ENCODE data around the gene RGS10.
A peak's percentile ranks its signal among the peaks of the same experiment; 100 is the strongest.

The RGS10 gene

GRCh38 chr10:119518176-119518575 lies 24.3 kb downstream of the RGS10 start:
- no peak for DNase-seq (ENCODE audit: low read depth)
- no peak overlapping the region for H3K4me3 ChIP-seq (ENCODE audit: control insufficient read depth, low read depth, low read length)
- TF ChIP-seq, protein P1, sequence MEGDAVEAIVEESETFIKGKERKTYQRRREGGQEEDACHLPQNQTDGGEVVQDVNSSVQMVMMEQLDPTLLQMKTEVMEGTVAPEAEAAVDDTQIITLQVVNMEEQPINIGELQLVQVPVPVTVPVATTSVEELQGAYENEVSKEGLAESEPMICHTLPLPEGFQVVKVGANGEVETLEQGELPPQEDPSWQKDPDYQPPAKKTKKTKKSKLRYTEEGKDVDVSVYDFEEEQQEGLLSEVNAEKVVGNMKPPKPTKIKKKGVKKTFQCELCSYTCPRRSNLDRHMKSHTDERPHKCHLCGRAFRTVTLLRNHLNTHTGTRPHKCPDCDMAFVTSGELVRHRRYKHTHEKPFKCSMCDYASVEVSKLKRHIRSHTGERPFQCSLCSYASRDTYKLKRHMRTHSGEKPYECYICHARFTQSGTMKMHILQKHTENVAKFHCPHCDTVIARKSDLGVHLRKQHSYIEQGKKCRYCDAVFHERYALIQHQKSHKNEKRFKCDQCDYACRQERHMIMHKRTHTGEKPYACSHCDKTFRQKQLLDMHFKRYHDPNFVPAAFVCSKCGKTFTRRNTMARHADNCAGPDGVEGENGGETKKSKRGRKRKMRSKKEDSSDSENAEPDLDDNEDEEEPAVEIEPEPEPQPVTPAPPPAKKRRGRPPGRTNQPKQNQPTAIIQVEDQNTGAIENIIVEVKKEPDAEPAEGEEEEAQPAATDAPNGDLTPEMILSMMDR (conservative IDR thresholded peaks at IDR 0.05; ENCODE audit: control insufficient read depth, insufficient read depth, low read depth, low read length): no peak

GRCh38 chr10:119517235-119518141 lies 25.0 kb downstream of the RGS10 start:
- TF ChIP-seq, protein P1 (conservative IDR thresholded peaks at IDR 0.05; ENCODE audit: control insufficient read depth, insufficient read depth, low read depth, low read length): no peak
- H3K4me3 ChIP-seq (ENCODE audit: control insufficient read depth, low read depth, low read length): no peak overlapping the region
- DNase-seq (ENCODE audit: low read depth): peak; percentile 23

DNA sequence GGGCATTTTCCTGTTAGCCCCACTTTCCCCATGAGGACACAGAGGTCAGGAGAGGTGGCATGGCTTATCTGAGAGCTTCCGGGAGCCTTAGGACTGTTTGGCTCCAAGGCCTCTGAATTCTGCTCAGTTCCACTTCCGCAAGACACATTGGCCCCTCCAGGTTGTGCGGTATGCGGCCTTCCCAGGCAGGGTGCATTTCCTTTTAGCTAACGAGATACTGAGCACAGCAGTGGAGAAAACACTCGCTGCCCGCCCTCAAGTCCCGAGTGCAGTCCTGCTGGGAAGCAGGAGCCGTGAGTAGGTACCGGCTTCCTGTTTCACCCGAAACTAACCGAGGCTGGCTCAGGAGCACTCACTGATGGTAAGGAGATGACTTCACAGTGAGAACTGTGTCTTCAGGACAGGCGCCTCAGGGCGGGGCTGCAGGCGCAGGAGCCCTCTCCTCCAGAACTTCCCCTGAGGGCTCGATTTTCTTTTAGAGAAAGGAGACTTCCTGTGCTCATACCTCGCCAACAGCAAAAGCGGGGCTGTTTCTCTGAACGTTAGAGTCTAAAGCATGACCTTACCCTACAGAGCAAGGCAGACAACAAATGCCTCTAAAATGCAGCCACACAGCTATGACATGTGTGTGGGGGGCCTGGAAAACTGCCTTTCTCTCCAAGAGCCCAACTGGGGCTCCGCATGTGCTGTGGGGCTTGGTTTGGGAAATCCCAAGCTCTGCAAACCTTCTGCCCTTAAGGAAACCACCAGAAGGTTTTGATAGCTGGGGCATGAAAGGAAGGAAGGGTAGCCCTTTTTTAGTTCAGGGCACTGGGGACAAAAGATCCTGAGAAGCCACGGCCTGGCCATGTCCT lies 25.9 kb downstream of the RGS10 start:
- no peak for DNase-seq (ENCODE audit: low read depth)
- no peak overlapping the region for H3K4me3 ChIP-seq (ENCODE audit: control insufficient read depth, low read depth, low read length)
- TF ChIP-seq, protein P1 (conservative IDR thresholded peaks at IDR 0.05; ENCODE audit: control insufficient read depth, insufficient read depth, low read depth, low read length): no peak

GRCh38 chr10:119515511-119516045 lies 26.9 kb downstream of the RGS10 start:
- TF ChIP-seq, protein P1 (conservative IDR thresholded peaks at IDR 0.05; ENCODE audit: control insufficient read depth, insufficient read depth, low read depth, low read length): no peak
- H3K4me3 ChIP-seq (ENCODE audit: control insufficient read depth, low read depth, low read length): no peak overlapping the region
- no peak for DNase-seq (ENCODE audit: low read depth)

GRCh38 chr10:119514819-119515218 lies 27.7 kb downstream of the RGS10 start:
- TF ChIP-seq, protein P1 (conservative IDR thresholded peaks at IDR 0.05; ENCODE audit: control insufficient read depth, insufficient read depth, low read depth, low read length): no peak
- no peak overlapping the region for H3K4me3 ChIP-seq (ENCODE audit: control insufficient read depth, low read depth, low read length)

DNA sequence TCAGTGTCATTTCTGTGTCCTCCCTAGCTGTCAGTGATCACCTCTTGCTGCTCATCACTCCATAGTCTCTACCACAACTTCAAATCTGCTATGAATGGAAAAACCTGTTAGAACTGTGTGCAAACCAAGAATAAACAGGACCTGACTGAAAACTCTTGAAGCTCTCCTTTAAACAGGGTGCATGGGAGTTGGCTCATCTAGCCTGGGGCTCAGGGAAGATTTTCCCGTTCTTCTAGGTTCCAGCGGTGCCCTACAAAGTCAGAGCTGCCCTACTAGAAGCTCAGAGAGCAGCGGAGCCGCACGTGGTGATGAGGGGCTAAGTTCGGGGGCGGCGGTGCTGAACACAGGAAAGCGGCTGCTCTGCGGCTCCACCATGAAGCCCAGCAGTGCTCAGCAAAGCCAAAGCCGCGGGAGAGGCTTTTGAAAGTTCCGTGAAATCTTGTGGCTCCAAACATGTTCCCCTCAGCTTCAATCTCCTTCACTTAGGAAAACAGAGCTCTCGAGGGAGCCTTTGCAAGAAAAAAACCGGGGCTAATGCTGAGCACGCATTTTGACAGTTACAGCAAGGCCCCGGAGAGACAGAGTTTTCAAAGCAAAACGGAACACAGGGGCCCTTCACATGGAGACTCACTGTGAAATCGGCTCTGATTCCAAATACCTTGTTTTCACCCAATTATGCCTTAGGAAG lies 30.5 kb downstream of the RGS10 start:
- DNase-seq (ENCODE audit: low read depth): no peak
- TF ChIP-seq, protein P1 (conservative IDR thresholded peaks at IDR 0.05; ENCODE audit: control insufficient read depth, insufficient read depth, low read depth, low read length): no peak
- no peak overlapping the region for H3K4me3 ChIP-seq (ENCODE audit: control insufficient read depth, low read depth, low read length)

More at GRCh38 chr10:119514819-119515218, 27.7 kb downstream of the RGS10 start:
- no peak for DNase-seq (ENCODE audit: low read depth)
